SK-N-SH treated with all-trans-retinoic acid at 6 μM for 48 hours (cell line): ENCODE results near the gene MARK1.

ENCODE experiments used
- ATAC-seq: fragments of 200-7000 bp; cut with Tn5 transposase; 3 replicates; pipeline ENCODE4 v1.9.1; 2020; ENCODE audit warnings: mild to moderate bottlenecking, moderate library complexity
- ARNTL ChIP-seq: fragments of 450-650 bp; formaldehyde crosslinking; IDR thresholded peaks from 2 replicates; pipeline ENCODE4 v1.5.0; 2020; ENCODE audit warnings: low read depth, mild to moderate bottlenecking, moderate library complexity, borderline replicate concordance
- CSDC2 ChIP-seq: fragments of 250-450 bp; sonication (Bioruptor Pico); IDR thresholded peaks from 2 replicates; pipeline ENCODE4 v1.5.0; 2020; ENCODE audit warnings: mild to moderate bottlenecking, moderate library complexity
- ESRRG ChIP-seq: fragments of 250-450 bp; sonication (Bioruptor Pico); IDR thresholded peaks from 2 replicates; pipeline ENCODE4 v1.6.1; 2021; ENCODE audit warnings: mild to moderate bottlenecking
- GLIS3 ChIP-seq: fragments of 250-450 bp; sonication (Bioruptor Pico); IDR thresholded peaks from 2 replicates; pipeline ENCODE4 v1.5.0; 2020; ENCODE audit warnings: mild to moderate bottlenecking, moderate library complexity
- ISL1 ChIP-seq: fragments of 250-450 bp; sonication (Bioruptor Pico); IDR thresholded peaks from 2 replicates; pipeline ENCODE4 v2.1.2; 2022; ENCODE audit warnings: mild to moderate bottlenecking, moderate library complexity
- PATZ1 ChIP-seq: fragments of 250-450 bp; sonication (Bioruptor Pico); IDR thresholded peaks from 2 replicates; pipeline ENCODE4 v1.8.0; 2020; ENCODE audit warnings: mild to moderate bottlenecking, moderate library complexity, borderline replicate concordance
- POU6F1 ChIP-seq: fragments of 250-450 bp; sonication (Bioruptor Pico); IDR thresholded peaks from 2 replicates; pipeline ENCODE4 v1.8.0; 2021; ENCODE audit warnings: low read depth, mild to moderate bottlenecking, moderate library complexity, borderline replicate concordance
- SNAI2 ChIP-seq: fragments of 250-450 bp; sonication (Bioruptor Pico); IDR thresholded peaks from 2 replicates; pipeline ENCODE4 v1.5.0; 2020; ENCODE audit warnings: mild to moderate bottlenecking, moderate library complexity
- TCF4 ChIP-seq: fragments of 250-450 bp; sonication (Bioruptor Pico); IDR thresholded peaks from 2 replicates; pipeline ENCODE4 v1.8.0; 2021; ENCODE audit warnings: mild to moderate bottlenecking, moderate library complexity, borderline replicate concordance
- TSHZ2 ChIP-seq: fragments of 250-450 bp; sonication (Bioruptor Pico); IDR thresholded peaks from 2 replicates; pipeline ENCODE4 v1.5.0; 2020; ENCODE audit warnings: mild to moderate bottlenecking, moderate library complexity
- ZC3H10 ChIP-seq: fragments of 250-450 bp; sonication (Bioruptor Pico); IDR thresholded peaks from 2 replicates; pipeline ENCODE4 v1.5.1; 2021; ENCODE audit warnings: mild to moderate bottlenecking, moderate library complexity
- ZFP3 ChIP-seq: fragments of 250-450 bp; sonication (Bioruptor Pico); IDR thresholded peaks from 2 replicates; pipeline ENCODE4 v1.5.0; 2020; ENCODE audit warnings: mild to moderate bottlenecking, moderate library complexity
- ZFP30 ChIP-seq: fragments of 450-650 bp; formaldehyde crosslinking; IDR thresholded peaks from 2 replicates; pipeline ENCODE4 v1.5.0; 2022; ENCODE audit warnings: mild to moderate bottlenecking, moderate library complexity
- ZNF565 ChIP-seq: fragments of 450-650 bp; formaldehyde crosslinking; conservative IDR thresholded peaks from 2 replicates; pipeline ENCODE4 v1.5.0; 2020; ENCODE audit warnings: low read depth, mild to moderate bottlenecking, moderate library complexity
- ZNF70 ChIP-seq: fragments of 450-650 bp; formaldehyde crosslinking; IDR thresholded peaks from 2 replicates; pipeline ENCODE4 v1.5.0; 2020; ENCODE audit warnings: mild to moderate bottlenecking, moderate library complexity

MARK1 gene

GRCh38 chr1:220707160-220707559 lies 179.2 kb downstream of the MARK1 start:
- ATAC-seq, result no peak
- TF ChIP-seq ESRRG (no peak), ARNTL (no peak), TCF4 (no peak), GLIS3 (CRISPR knock-in tag) (no peak), POU6F1 (no peak), SNAI2 (CRISPR knock-in tag) (no peak), ZNF565 (CRISPR knock-in tag) (no peak)

- no peak for ATAC-seq
- TF ChIP-seq ESRRG, result no peak
- no peak for TF ChIP-seq TSHZ2 (CRISPR knock-in tag)
- TF ChIP-seq PATZ1 (CRISPR knock-in tag), result no peak
- TF ChIP-seq SNAI2 (CRISPR knock-in tag), result no peak
- TF ChIP-seq ISL1 (CRISPR knock-in tag), result no peak
- no peak for TF ChIP-seq CSDC2 (CRISPR knock-in tag)
- no peak for TF ChIP-seq ZC3H10 (CRISPR knock-in tag)
- no peak for TF ChIP-seq POU6F1
- no peak for TF ChIP-seq ZNF565 (CRISPR knock-in tag)
- no peak for TF ChIP-seq GLIS3 (CRISPR knock-in tag)
- no peak for TF ChIP-seq ZNF70 (CRISPR knock-in tag)
- TF ChIP-seq, all 23 proteins: peak for 0
Measured at GRCh38 chr1:220708244-220708643, 180.3 kb downstream of the MARK1 start.

GRCh38 chr1:220708936-220709801 lies 181.2 kb downstream of the MARK1 start:
- no peak for ATAC-seq

GRCh38 chr1:220710333-220710732 lies 182.4 kb downstream of the MARK1 start:
- ATAC-seq, result no peak
- no peak for TF ChIP-seq ZFP3

More at GRCh38 chr1:220708936-220709801, 181.2 kb downstream of the MARK1 start:
- TF ChIP-seq ZNF70 (CRISPR knock-in tag), result no peak

- no peak for TF ChIP-seq ZFP30 (CRISPR knock-in tag)
- ATAC-seq, result no peak
Measured at GRCh38 chr1:220711056-220711809, 183.3 kb downstream of the MARK1 start.
